SK-N-SH treated with all-trans-retinoic acid at 6 μM for 48 hours (cell line): Measurements from ENCODE around the gene FOXL2NB.

Source experiments
- ATAC-seq: fragments of 200-7000 bp; cut with Tn5 transposase; 3 replicates; pipeline ENCODE4 v1.9.1; 2020; ENCODE audit warnings: mild to moderate bottlenecking, moderate library complexity
- ARNTL ChIP-seq: fragments of 450-650 bp; formaldehyde crosslinking; IDR thresholded peaks from 2 replicates; pipeline ENCODE4 v1.5.0; 2020; ENCODE audit warnings: low read depth, mild to moderate bottlenecking, moderate library complexity, borderline replicate concordance
- BACH2 ChIP-seq: fragments of 250-450 bp; sonication (Bioruptor Pico); IDR thresholded peaks from 2 replicates; pipeline ENCODE4 v1.9.0; 2021; ENCODE audit warnings: mild to moderate bottlenecking, borderline replicate concordance
- CREB5 ChIP-seq: fragments of 250-450 bp; sonication (Bioruptor Pico); IDR thresholded peaks from 2 replicates; pipeline ENCODE4 v1.5.1; 2020; ENCODE audit warnings: low read depth, mild to moderate bottlenecking, moderate library complexity
- CSDC2 ChIP-seq: fragments of 250-450 bp; sonication (Bioruptor Pico); IDR thresholded peaks from 2 replicates; pipeline ENCODE4 v1.5.0; 2020; ENCODE audit warnings: mild to moderate bottlenecking, moderate library complexity
- ESRRG ChIP-seq: fragments of 250-450 bp; sonication (Bioruptor Pico); IDR thresholded peaks from 2 replicates; pipeline ENCODE4 v1.6.1; 2021; ENCODE audit warnings: mild to moderate bottlenecking
- ISL1 ChIP-seq: fragments of 250-450 bp; sonication (Bioruptor Pico); IDR thresholded peaks from 2 replicates; pipeline ENCODE4 v2.1.2; 2022; ENCODE audit warnings: mild to moderate bottlenecking, moderate library complexity
- OSR1 ChIP-seq: fragments of 250-450 bp; sonication (Bioruptor Pico); IDR thresholded peaks from 2 replicates; pipeline ENCODE4 v1.8.0; 2022; ENCODE audit warnings: moderate library complexity, mild to moderate bottlenecking, inconsistent platforms
- PATZ1 ChIP-seq: fragments of 250-450 bp; sonication (Bioruptor Pico); IDR thresholded peaks from 2 replicates; pipeline ENCODE4 v1.8.0; 2020; ENCODE audit warnings: mild to moderate bottlenecking, moderate library complexity, borderline replicate concordance
- POU6F1 ChIP-seq: fragments of 250-450 bp; sonication (Bioruptor Pico); IDR thresholded peaks from 2 replicates; pipeline ENCODE4 v1.8.0; 2021; ENCODE audit warnings: low read depth, mild to moderate bottlenecking, moderate library complexity, borderline replicate concordance
- PPARA ChIP-seq: fragments of 250-450 bp; sonication (Bioruptor Pico); IDR thresholded peaks from 2 replicates; pipeline ENCODE4 v1.5.0; 2020; ENCODE audit warnings: mild to moderate bottlenecking, borderline replicate concordance
- RARB ChIP-seq: fragments of 250-450 bp; sonication (Bioruptor Pico); IDR thresholded peaks from 2 replicates; pipeline ENCODE4 v1.8.0; 2021; ENCODE audit warnings: mild to moderate bottlenecking, moderate library complexity
- SNAI2 ChIP-seq: fragments of 250-450 bp; sonication (Bioruptor Pico); IDR thresholded peaks from 2 replicates; pipeline ENCODE4 v1.5.0; 2020; ENCODE audit warnings: mild to moderate bottlenecking, moderate library complexity
- TCF4 ChIP-seq: fragments of 250-450 bp; sonication (Bioruptor Pico); IDR thresholded peaks from 2 replicates; pipeline ENCODE4 v1.8.0; 2021; ENCODE audit warnings: mild to moderate bottlenecking, moderate library complexity, borderline replicate concordance
- TSHZ2 ChIP-seq: fragments of 250-450 bp; sonication (Bioruptor Pico); IDR thresholded peaks from 2 replicates; pipeline ENCODE4 v1.5.0; 2020; ENCODE audit warnings: mild to moderate bottlenecking, moderate library complexity
- ZFP3 ChIP-seq: fragments of 250-450 bp; sonication (Bioruptor Pico); IDR thresholded peaks from 2 replicates; pipeline ENCODE4 v1.5.0; 2020; ENCODE audit warnings: mild to moderate bottlenecking, moderate library complexity
- ZNF565 ChIP-seq: fragments of 450-650 bp; formaldehyde crosslinking; conservative IDR thresholded peaks from 2 replicates; pipeline ENCODE4 v1.5.0; 2020; ENCODE audit warnings: low read depth, mild to moderate bottlenecking, moderate library complexity
- ZNF70 ChIP-seq: fragments of 450-650 bp; formaldehyde crosslinking; IDR thresholded peaks from 2 replicates; pipeline ENCODE4 v1.5.0; 2020; ENCODE audit warnings: mild to moderate bottlenecking, moderate library complexity
- ZNF8 ChIP-seq: fragments of 450-650 bp; formaldehyde crosslinking; IDR thresholded peaks from 2 replicates; pipeline ENCODE4 v1.5.0; 2020; ENCODE audit warnings: mild to moderate bottlenecking, moderate library complexity

Gene FOXL2NB

GRCh38 chr3:138912237-138912636, 34.8 kb upstream of the FOXL2NB start:
- no peak for ATAC-seq
- TF ChIP-seq ISL1 (CRISPR knock-in tag) (no peak), SNAI2 (CRISPR knock-in tag) (no peak), OSR1 (CRISPR knock-in tag) (no peak), ZNF70 (no peak), CSDC2 (CRISPR knock-in tag) (no peak)

GRCh38 chr3:138913766-138914165, 33.3 kb upstream of the FOXL2NB start:
- ATAC-seq: no peak
- TF ChIP-seq ZNF8 (no peak), RARB (CRISPR knock-in tag) (no peak), CREB5 (CRISPR knock-in tag) (no peak), PPARA (CRISPR knock-in tag) (no peak), BACH2 (CRISPR knock-in tag) (no peak), ESRRG (no peak), TSHZ2 (CRISPR knock-in tag) (no peak), ZNF565 (CRISPR knock-in tag) (no peak), ZNF70 (no peak), POU6F1 (CRISPR knock-in tag) (no peak), ZFP3 (no peak), PATZ1 (no peak)

GRCh38 chr3:138914870-138915502, 32.0 kb upstream of the FOXL2NB start:
- TF ChIP-seq ARNTL (CRISPR knock-in tag) (no peak), PATZ1 (no peak), CSDC2 (CRISPR knock-in tag) (no peak), ZNF8 (no peak), ZNF565 (CRISPR knock-in tag) (no peak), ESRRG (no peak), CREB5 (CRISPR knock-in tag) (no peak), ZNF70 (no peak), TCF4 (CRISPR knock-in tag) (no peak), OSR1 (CRISPR knock-in tag) (no peak), ZFP3 (no peak), ISL1 (CRISPR knock-in tag) (no peak), RARB (CRISPR knock-in tag) (no peak), POU6F1 (CRISPR knock-in tag) (no peak), PPARA (CRISPR knock-in tag) (no peak), TSHZ2 (CRISPR knock-in tag) (no peak)
- TF ChIP-seq, all 23 proteins: peak for 0
- ATAC-seq: peak; percentile 2; the same call in 2 of the 3 replicates
